Mesendoderm (in vitro differentiated cells): ENCODE measurements around the gene DOCK10.

Experiments
- DNase-seq: peaks from one replicate; pipeline ENCODE4 v3.0.0; 2013
- H2AK5ac ChIP-seq: 2 replicates; pipeline ENCODE4 v1.6.1; 2013; ENCODE audit warnings: low read length, inconsistent platforms
- H2BK120ac ChIP-seq: 2 replicates; pipeline ENCODE4 v1.6.1; 2013; ENCODE audit warnings: low read depth, mild to moderate bottlenecking, low read length, moderate library complexity, mixed read lengths
- H2BK15ac ChIP-seq: replicated peaks from 2 replicates; pipeline ENCODE4 v1.6.1; 2013; ENCODE audit warnings: low read depth, mild to moderate bottlenecking, moderate library complexity
- H2BK5ac ChIP-seq: 2 replicates; pipeline ENCODE4 v1.6.1; 2013; ENCODE audit warnings: low read length, inconsistent platforms
- H3K18ac ChIP-seq: 2 replicates; pipeline ENCODE4 v1.6.1; 2013; ENCODE audit warnings: mild to moderate bottlenecking, low read length, mixed read lengths
- H3K23ac ChIP-seq: one replicate; pipeline ENCODE4 v1.6.1; 2013; ENCODE audit warnings: low read length
- H3K27ac ChIP-seq: 2 replicates; pipeline ENCODE4 v1.5.1; 2013; ENCODE audit warnings: low read depth, mild to moderate bottlenecking, inconsistent platforms, low read length, moderate library complexity
- H3K27me3 ChIP-seq: 2 replicates; pipeline ENCODE4 v1.6.1; 2013; ENCODE audit warnings: low read length, control low read depth, mild to moderate bottlenecking, inconsistent platforms; ENCODE audit not compliant: insufficient read depth, poor library complexity
- H3K36me3 ChIP-seq: 2 replicates; pipeline ENCODE4 v1.6.1; 2013; ENCODE audit warnings: low read length, inconsistent platforms; ENCODE audit not compliant: control insufficient read depth, insufficient read depth
- H3K4ac ChIP-seq: one replicate; pipeline ENCODE4 v1.6.1; 2013; ENCODE audit warnings: low read depth, mild to moderate bottlenecking, low read length, moderate library complexity
- H3K4me1 ChIP-seq: 2 replicates; pipeline ENCODE4 v1.6.1; 2013; ENCODE audit warnings: low read depth, low read length, inconsistent platforms; ENCODE audit not compliant: control insufficient read depth
- H3K4me2 ChIP-seq: 2 replicates; pipeline ENCODE4 v1.6.1; 2013; ENCODE audit warnings: low read length
- H3K4me3 ChIP-seq: 2 replicates; pipeline ENCODE4 v1.5.1; 2013; ENCODE audit warnings: mild to moderate bottlenecking, low read length
- H3K56ac ChIP-seq: one replicate; pipeline ENCODE4 v1.6.1; 2013; ENCODE audit warnings: low read length
- H3K79me1 ChIP-seq: 2 replicates; pipeline ENCODE4 v1.6.1; 2013; ENCODE audit warnings: low read length, inconsistent platforms
- H3K79me2 ChIP-seq: 2 replicates; pipeline ENCODE4 v1.6.1; 2013; ENCODE audit warnings: mild to moderate bottlenecking, low read length; ENCODE audit not compliant: control insufficient read depth, insufficient read depth
- H3K9ac ChIP-seq: 2 replicates; pipeline ENCODE4 v1.6.1; 2013; ENCODE audit warnings: low read length, inconsistent platforms
- H4K5ac ChIP-seq: one replicate; pipeline ENCODE4 v1.6.1; 2013; ENCODE audit warnings: low read length
- H4K8ac ChIP-seq: one replicate; pipeline ENCODE4 v1.6.1; 2013; ENCODE audit warnings: low read depth, mild to moderate bottlenecking, control low read depth, low read length, moderate library complexity
- WGBS: extraction: QIAGEN DNeasy Blood & Tissue Kit; methylation state at CpG from one replicate; pipeline ENCODE4 v1.1.7; 2013; ENCODE audit warnings: low lambda C conversion rate, missing lambda C conversion rate; ENCODE audit not compliant: insufficient coverage; ENCODE audit errors: extremely low coverage; 5-methylcytosine and 5-hydroxymethylcytosine counted together

DOCK10 gene

DNA sequence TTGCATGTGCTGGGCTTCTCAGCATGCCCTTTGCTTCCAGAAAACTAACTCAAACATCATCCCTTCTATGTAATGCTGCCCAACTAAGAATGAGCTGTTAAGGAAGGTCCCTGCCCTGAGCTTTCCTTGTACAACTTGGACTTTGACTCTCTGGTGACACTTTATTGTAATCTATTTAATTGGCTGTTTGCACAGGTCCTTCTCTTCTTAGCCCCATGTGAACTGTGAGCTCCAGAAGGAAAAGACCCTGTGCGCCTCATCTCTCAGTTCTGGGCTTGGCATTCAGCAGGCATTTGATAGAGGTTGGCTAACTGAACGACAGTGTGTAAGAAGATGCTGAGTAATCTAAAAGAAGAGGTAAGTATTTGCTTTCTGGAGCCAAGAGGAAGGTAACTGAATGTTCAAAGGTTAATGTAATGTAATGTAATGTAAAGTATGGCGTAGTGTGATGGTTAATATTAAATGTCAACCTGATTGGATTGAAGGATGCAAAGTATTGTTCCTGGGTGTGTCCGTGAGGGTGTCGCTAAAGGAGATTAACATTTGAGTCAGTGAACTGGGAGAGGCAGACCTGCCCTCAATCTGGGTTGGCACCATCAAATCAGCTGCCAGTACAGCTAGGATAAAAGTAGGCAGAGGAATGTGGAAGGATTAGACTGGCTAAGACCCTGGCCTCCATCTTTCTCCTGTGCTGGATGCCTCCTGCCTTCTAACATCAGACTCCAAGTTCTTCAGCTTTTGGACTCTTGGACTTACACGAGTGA is 265.3 kb downstream of the DOCK10 start:
- Histone ChIP-seq H3K4me1 (no peaks in the 10 kb centered on the region), H4K8ac (no peak overlapping the region), H3K79me2 (no peaks in the 10 kb centered on the region), H3K27ac (no peak overlapping the region), H3K4me2 (no peak overlapping the region), H4K5ac (no peak overlapping the region), H2AK5ac (no peak overlapping the region), H3K79me1 (no peaks in the 10 kb centered on the region), H3K18ac (no peak overlapping the region), H3K27me3 (no peaks in the 10 kb centered on the region), H3K56ac (no peak overlapping the region), H2BK5ac (no peak overlapping the region), H2BK120ac (no peak overlapping the region), H2BK15ac (no peak overlapping the region), H3K4me3 (no peak overlapping the region), H3K23ac (no peak overlapping the region), H3K4ac (no peak overlapping the region), H3K9ac (no peak overlapping the region), H3K36me3 (no peaks in the 10 kb centered on the region)
- no peak for DNase-seq
- 100% methylated on average over 1 of the region's 6 CpGs for WGBS

DNA sequence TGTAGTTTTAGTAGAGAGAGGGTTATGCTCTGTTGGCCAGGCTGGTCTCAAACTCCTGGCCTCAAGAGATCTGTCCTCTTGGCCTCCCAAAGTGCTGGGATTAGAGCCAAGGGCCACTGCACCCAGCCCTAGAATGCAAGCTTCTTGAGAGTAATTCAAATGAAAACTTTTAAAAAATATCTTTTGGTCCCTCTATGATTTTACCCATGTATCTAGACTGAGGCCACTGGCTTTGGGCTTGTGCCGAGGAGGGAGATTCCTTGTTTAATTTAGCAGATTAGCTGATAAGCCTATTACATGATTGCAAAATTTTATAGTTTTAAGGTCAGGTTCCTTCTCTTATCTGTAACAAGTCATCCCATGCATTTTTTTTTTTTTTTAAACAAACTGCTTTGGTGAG is 266.6 kb downstream of the DOCK10 start:
- no peak for DNase-seq
- Histone ChIP-seq H3K9ac (no peak overlapping the region), H2BK120ac (no peak overlapping the region), H3K79me1 (no peaks in the 10 kb centered on the region), H3K79me2 (no peaks in the 10 kb centered on the region), H3K4me2 (no peak overlapping the region), H3K4me1 (no peaks in the 10 kb centered on the region), H3K27me3 (no peaks in the 10 kb centered on the region), H4K5ac (no peak overlapping the region), H3K4me3 (no peak overlapping the region), H2BK5ac (no peak overlapping the region), H3K27ac (no peak overlapping the region), H3K4ac (no peak overlapping the region), H2BK15ac (no peak overlapping the region), H4K8ac (no peak overlapping the region), H2AK5ac (no peak overlapping the region), H3K36me3 (no peaks in the 10 kb centered on the region), H3K56ac (no peak overlapping the region), H3K18ac (no peak overlapping the region), H3K23ac (no peak overlapping the region)
- no CpG with 5 or more reads among the region's 1 CpG for WGBS

DNA sequence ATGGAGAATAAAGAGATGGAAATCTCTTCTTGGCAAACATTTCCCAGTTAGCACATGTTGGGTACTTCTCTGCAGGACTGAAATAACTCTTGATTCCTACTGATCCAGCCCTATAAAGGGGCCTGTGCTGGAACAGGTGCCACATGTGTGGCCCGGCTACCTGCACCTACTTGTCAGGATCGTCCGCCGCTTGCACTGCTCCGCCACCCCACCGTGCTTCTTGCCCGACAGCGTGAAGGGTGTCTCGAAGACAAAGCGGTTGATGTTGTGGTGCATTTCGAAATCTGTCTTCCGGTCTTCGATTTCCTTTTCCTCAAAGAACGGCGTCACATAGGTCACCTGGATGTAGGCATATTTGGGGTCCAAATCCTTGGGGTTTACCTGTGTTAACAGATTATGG is 267.5 kb downstream of the DOCK10 start:
- no peak overlapping the region for H3K18ac ChIP-seq
- H4K5ac ChIP-seq, result no peak overlapping the region
- no peaks in the 10 kb centered on the region for H3K4me1 ChIP-seq
- H3K36me3 ChIP-seq, result no peaks in the 10 kb centered on the region
- no CpG with 5 or more reads among the region's 15 CpGs for WGBS
- H3K79me1 ChIP-seq, result no peaks in the 10 kb centered on the region
- H2BK120ac ChIP-seq, result no peak overlapping the region
- H3K4ac ChIP-seq, result no peak overlapping the region
- H3K4me2 ChIP-seq, result no peak overlapping the region
- H3K23ac ChIP-seq, result no peak overlapping the region
- no peaks in the 10 kb centered on the region for H3K79me2 ChIP-seq
- H3K56ac ChIP-seq, result no peak overlapping the region
- H3K4me3 ChIP-seq, result no peak overlapping the region
- H3K9ac ChIP-seq, result no peak overlapping the region
- H4K8ac ChIP-seq, result no peak overlapping the region
- no peak overlapping the region for H2BK15ac ChIP-seq
- no peak overlapping the region for H2BK5ac ChIP-seq
- H3K27me3 ChIP-seq, result no peaks in the 10 kb centered on the region
- no peak overlapping the region for H2AK5ac ChIP-seq
- no peak for DNase-seq
- H3K27ac ChIP-seq, result no peak overlapping the region

DNA sequence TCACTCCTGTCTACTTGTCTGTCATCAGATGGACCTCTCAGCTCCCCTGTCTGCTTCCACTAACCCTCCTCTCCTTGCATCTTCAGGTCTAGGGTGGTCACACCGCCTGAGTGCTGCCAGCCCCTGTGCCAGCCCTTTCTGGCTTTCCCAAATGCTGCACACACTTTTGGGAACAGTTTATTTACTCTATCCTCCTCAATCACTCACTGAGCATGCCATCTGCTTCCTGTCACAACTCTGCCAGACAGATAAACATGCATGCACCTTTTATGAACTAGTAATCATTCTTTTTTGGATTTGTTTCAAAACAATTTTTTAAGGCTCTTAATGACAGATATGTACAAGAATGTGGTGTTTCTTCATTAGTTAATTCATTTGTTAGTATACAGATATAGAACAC is 269.8 kb downstream of the DOCK10 start:
- H3K4me3 ChIP-seq, result no peak overlapping the region
- DNase-seq, result no peak
- no peak overlapping the region for H2BK120ac ChIP-seq
- no peaks in the 10 kb centered on the region for H3K79me2 ChIP-seq
- H4K5ac ChIP-seq, result no peak overlapping the region
- H2BK5ac ChIP-seq, result no peak overlapping the region
- H3K23ac ChIP-seq, result no peak overlapping the region
- H3K4me2 ChIP-seq, result no peak overlapping the region
- no peak overlapping the region for H2AK5ac ChIP-seq
- H3K9ac ChIP-seq, result no peak overlapping the region
- no peak overlapping the region for H3K4ac ChIP-seq
- no peak overlapping the region for H4K8ac ChIP-seq
- no peaks in the 10 kb centered on the region for H3K27me3 ChIP-seq
- no peak overlapping the region for H3K18ac ChIP-seq
- H3K56ac ChIP-seq, result no peak overlapping the region
- WGBS, result no CpG with 5 or more reads among the region's 1 CpG
- H3K79me1 ChIP-seq, result no peaks in the 10 kb centered on the region
- H3K27ac ChIP-seq, result no peak overlapping the region
- H3K4me1 ChIP-seq, result no peaks in the 10 kb centered on the region
- H2BK15ac ChIP-seq, result no peak overlapping the region
- H3K36me3 ChIP-seq, result no peaks in the 10 kb centered on the region

DNA sequence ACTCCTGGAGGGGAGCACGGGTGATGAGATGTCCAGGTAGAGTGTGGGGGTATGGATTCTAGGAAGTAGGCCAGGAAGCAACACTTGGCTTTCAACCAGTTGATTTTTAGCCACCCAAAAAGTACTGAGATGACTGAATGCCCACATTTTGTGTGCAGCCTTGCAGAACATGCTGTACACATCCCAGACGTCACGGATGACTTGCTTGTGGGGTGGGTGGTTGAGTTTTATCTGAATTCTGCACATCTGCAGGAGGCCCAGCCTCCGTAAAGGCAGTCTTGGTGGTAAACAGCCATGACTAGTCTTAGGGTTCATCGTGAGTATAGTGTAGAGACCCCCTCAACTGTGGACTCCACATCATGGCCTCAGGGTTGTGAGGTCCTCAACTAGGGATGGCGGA is 272.8 kb downstream of the DOCK10 start:
- no peak overlapping the region for H3K4me3 ChIP-seq
- no peak overlapping the region for H3K4me2 ChIP-seq
- no peak overlapping the region for H3K23ac ChIP-seq
- no peak overlapping the region for H3K18ac ChIP-seq
- no peaks in the 10 kb centered on the region for H3K79me1 ChIP-seq
- no peaks in the 10 kb centered on the region for H3K4me1 ChIP-seq
- no peak overlapping the region for H3K4ac ChIP-seq
- no peaks in the 10 kb centered on the region for H3K79me2 ChIP-seq
- no CpG with 5 or more reads among the region's 6 CpGs for WGBS
- H2BK120ac ChIP-seq, result no peak overlapping the region
- H4K8ac ChIP-seq, result no peak overlapping the region
- no peak for DNase-seq
- no peak overlapping the region for H2BK5ac ChIP-seq
- H3K9ac ChIP-seq, result no peak overlapping the region
- no peak overlapping the region for H3K27ac ChIP-seq
- no peak overlapping the region for H2BK15ac ChIP-seq
- no peaks in the 10 kb centered on the region for H3K27me3 ChIP-seq
- H2AK5ac ChIP-seq, result no peak overlapping the region
- H3K56ac ChIP-seq, result no peak overlapping the region
- no peak overlapping the region for H4K5ac ChIP-seq
- no peaks in the 10 kb centered on the region for H3K36me3 ChIP-seq
